Esophagus squamous epithelium (tissue), 5 donors: ENCODE data around the gene ZNF446. TPM values are rescaled to one million over a fixed set of nuclear protein-coding genes. Genes with fewer than 3 reads are reported as not detected.

Source experiments
- DNase-seq: peaks from one replicate; lab custom pipeline; 2025; lab: John Stamatoyannopoulos, UW
- H3K27ac ChIP-seq, 4 donors: fragments of 200-600 bp; sonication (generic); one replicate each; pipeline ENCODE4 v1.5.1; 2016 to 2019; ENCODE audit warnings: mild to moderate bottlenecking in 1 of 4
- H3K27me3 ChIP-seq, 4 donors: fragments of 200-600 bp; sonication (generic); 1 replicate in 3 of 4; 2 replicates in 1 of 4; pipeline versions ENCODE4 v1.5.1 to v1.6.0; 2017 to 2021; ENCODE audit warnings: antibody characterized with exemption in 1 of 4
- H3K36me3 ChIP-seq, 3 donors: fragments of 200-600 bp; sonication (generic); one replicate each; pipeline ENCODE4 v1.5.1; 2016 to 2019
- H3K4me1 ChIP-seq, 3 donors: fragments of 200-600 bp; sonication (generic); one replicate each; pipeline ENCODE4 v1.5.1; 2017 to 2019
- H3K4me3 ChIP-seq, 4 donors: fragments of 200-600 bp; sonication (generic); 1 replicate in 3 of 4; 2 replicates in 1 of 4; pipeline ENCODE4 v1.5.1; 2016 to 2019; ENCODE audit warnings: mild to moderate bottlenecking in 2 of 4, moderate library complexity in 1 of 4
- H3K9me3 ChIP-seq, 3 donors: fragments of 200-600 bp; sonication (generic); one replicate each; pipeline ENCODE4 v1.5.1; 2016 to 2019
- POLR2A ChIP-seq, 4 donors: fragments of 450-650 bp; IDR thresholded peaks; one replicate each; pipeline ENCODE4 v1.6.1; 2017; ENCODE audit warnings: antibody characterized with exemption in 4 of 4, mild to moderate bottlenecking in 4 of 4, moderate library complexity in 3 of 4
- WGBS, 2 donors: methylation state at CpG; one replicate each; pipeline ENCODE4 v1.1.5; 2018; 5-methylcytosine and 5-hydroxymethylcytosine counted together
- intact Hi-C: fragments of 100-400 bp; cut with DNase I; formaldehyde crosslinking; loops from one replicate; pipeline ENCODE4 v1.15.0; 2022
- total RNA-seq, 4 donors: library from RNA; depleted of rRNA; stranded (reverse); fragments of >200 nt; gene quantifications; one replicate each; pipeline ENCODE4 v1.1.0, GENCODE V29; 2016
- TF ChIP-seq, protein P1 (sequence below), 6 experiments: fragments of 450-650 bp in 4 of 6; fragments of 200-600 bp in 2 of 6; sonication (generic) in 2 of 6; IDR thresholded peaks; one replicate each; pipeline ENCODE4 v1.5.1; 2016 to 2019; ENCODE audit warnings: antibody characterized with exemption in 6 of 6, mild to moderate bottlenecking in 4 of 6, moderate library complexity in 4 of 6
- donor health status: DM: yes; HTN: yes; CAD: no.

The ZNF446 gene
- total RNA-seq, 4 donors from 2014 or later: 6.0 to 13.3 (median 12.1) TPM

DNA sequence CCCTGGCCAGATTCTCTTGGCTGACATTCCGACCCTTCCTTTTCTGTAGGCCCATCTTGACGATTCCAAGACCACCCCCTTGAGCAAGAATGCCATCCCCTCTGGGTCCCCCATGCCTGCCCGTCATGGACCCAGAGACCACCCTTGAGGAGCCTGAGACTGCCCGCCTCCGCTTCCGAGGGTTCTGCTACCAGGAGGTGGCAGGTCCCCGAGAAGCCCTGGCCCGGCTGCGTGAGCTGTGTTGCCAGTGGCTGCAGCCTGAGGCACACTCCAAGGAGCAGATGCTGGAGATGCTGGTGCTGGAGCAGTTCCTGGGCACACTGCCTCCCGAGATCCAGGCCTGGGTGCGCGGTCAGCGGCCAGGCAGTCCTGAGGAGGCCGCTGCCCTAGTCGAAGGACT is 978 bp downstream of the ZNF446 start:
- WGBS, 2 donors: 80 to 100% methylated on average over 1 of the region's 15 CpGs
- Histone ChIP-seq H3K27ac (peak overlapping the region in 3 of 4 donors; percentile 90 to 95 (median 91)), H3K27me3 (no peaks in the 10 kb centered on the region), H3K9me3 (no peaks in the 10 kb centered on the region), H3K4me3 (peak overlapping the region in 1 of 4 donors; percentile 78), H3K4me1 (peaks cover 7 to 29% (median 18%) of the 10 kb centered on the region in 3 donors), H3K36me3 (peaks cover 3 to 57% (median 11%) of the 10 kb centered on the region in 3 donors)
- TF ChIP-seq, protein P1, sequence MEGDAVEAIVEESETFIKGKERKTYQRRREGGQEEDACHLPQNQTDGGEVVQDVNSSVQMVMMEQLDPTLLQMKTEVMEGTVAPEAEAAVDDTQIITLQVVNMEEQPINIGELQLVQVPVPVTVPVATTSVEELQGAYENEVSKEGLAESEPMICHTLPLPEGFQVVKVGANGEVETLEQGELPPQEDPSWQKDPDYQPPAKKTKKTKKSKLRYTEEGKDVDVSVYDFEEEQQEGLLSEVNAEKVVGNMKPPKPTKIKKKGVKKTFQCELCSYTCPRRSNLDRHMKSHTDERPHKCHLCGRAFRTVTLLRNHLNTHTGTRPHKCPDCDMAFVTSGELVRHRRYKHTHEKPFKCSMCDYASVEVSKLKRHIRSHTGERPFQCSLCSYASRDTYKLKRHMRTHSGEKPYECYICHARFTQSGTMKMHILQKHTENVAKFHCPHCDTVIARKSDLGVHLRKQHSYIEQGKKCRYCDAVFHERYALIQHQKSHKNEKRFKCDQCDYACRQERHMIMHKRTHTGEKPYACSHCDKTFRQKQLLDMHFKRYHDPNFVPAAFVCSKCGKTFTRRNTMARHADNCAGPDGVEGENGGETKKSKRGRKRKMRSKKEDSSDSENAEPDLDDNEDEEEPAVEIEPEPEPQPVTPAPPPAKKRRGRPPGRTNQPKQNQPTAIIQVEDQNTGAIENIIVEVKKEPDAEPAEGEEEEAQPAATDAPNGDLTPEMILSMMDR (IDR thresholded peaks at IDR 0.05): no peak
- TF ChIP-seq POLR2A (IDR thresholded peaks at IDR 0.05): no peak
- intact Hi-C loops: no loop called here
- no peak for DNase-seq

- H3K4me1 ChIP-seq: peaks cover 7 to 29% (median 18%) of the 10 kb centered on the region in 3 donors
- H3K27ac ChIP-seq: no peak overlapping the region
- intact Hi-C loops: no loop called here
- no peak for DNase-seq
- no peak overlapping the region for H3K4me3 ChIP-seq
- TF ChIP-seq POLR2A (IDR thresholded peaks at IDR 0.05): no peak
- TF ChIP-seq, protein P1 (IDR thresholded peaks at IDR 0.05): no peak
- 80 to 100% methylated on average over 1 of the region's 1 CpG for WGBS, 2 donors
- no peaks in the 10 kb centered on the region for H3K9me3 ChIP-seq
- H3K27me3 ChIP-seq: no peaks in the 10 kb centered on the region
- peaks cover 3 to 50% (median 6%) of the 10 kb centered on the region in 3 donors for H3K36me3 ChIP-seq
Observed at GRCh38 chr19:58477871-58478270, 1.7 kb downstream of the ZNF446 start.

- H3K27me3 ChIP-seq: no peaks in the 10 kb centered on the region
- WGBS, 2 donors: 84 to 90% methylated on average over 4 to 6 of the region's 7 CpGs
- no peak for TF ChIP-seq POLR2A (IDR thresholded peaks at IDR 0.05)
- TF ChIP-seq, protein P1 (IDR thresholded peaks at IDR 0.05): no peak
- no peaks in the 10 kb centered on the region for H3K9me3 ChIP-seq
- intact Hi-C loops: no loop called here
- peaks cover 3 to 40% (median 6%) of the 10 kb centered on the region in 3 donors for H3K36me3 ChIP-seq
- H3K27ac ChIP-seq: no peak overlapping the region
- H3K4me3 ChIP-seq: no peak overlapping the region
- H3K4me1 ChIP-seq: peaks cover 7 to 29% (median 18%) of the 10 kb centered on the region in 3 donors
- DNase-seq: no peak
Observed at GRCh38 chr19:58479303-58479702, 3.2 kb downstream of the ZNF446 start.

- intact Hi-C loops: no loop called here
Observed at GRCh38 chr19:58479736-58480480, 3.8 kb downstream of the ZNF446 start.

GRCh38 chr19:58480481-58480830 is 4.3 kb downstream of the ZNF446 start:
- Histone ChIP-seq H3K9me3 (no peaks in the 10 kb centered on the region), H3K4me1 (peaks cover 7 to 19% (median 11%) of the 10 kb centered on the region in 3 donors), H3K27me3 (no peaks in the 10 kb centered on the region), H3K36me3 (peaks cover 3 to 40% (median 6%) of the 10 kb centered on the region in 3 donors), H3K4me3 (no peak overlapping the region), H3K27ac (no peak overlapping the region)
- WGBS, 2 donors: 94 to 100% methylated on average over 14 to 20 of the region's 20 CpGs
- TF ChIP-seq POLR2A (IDR thresholded peaks at IDR 0.05): no peak
- TF ChIP-seq, protein P1 (IDR thresholded peaks at IDR 0.05): no peak
- no peak for DNase-seq
- intact Hi-C loops: no loop called here

More at GRCh38 chr19:58479736-58480480, 3.8 kb downstream of the ZNF446 start:
- peaks cover 7 to 25% (median 16%) of the 10 kb centered on the region in 3 donors for H3K4me1 ChIP-seq
- no peak for DNase-seq
- H3K27me3 ChIP-seq: no peaks in the 10 kb centered on the region
- H3K4me3 ChIP-seq: no peak overlapping the region
- TF ChIP-seq, protein P1 (IDR thresholded peaks at IDR 0.05): no peak
- TF ChIP-seq POLR2A (IDR thresholded peaks at IDR 0.05): no peak
- no peak overlapping the region for H3K27ac ChIP-seq
- 92 to 100% methylated on average over 1 to 6 of the region's 28 CpGs for WGBS, 2 donors
- H3K9me3 ChIP-seq: no peaks in the 10 kb centered on the region
- peaks cover 3 to 40% (median 6%) of the 10 kb centered on the region in 3 donors for H3K36me3 ChIP-seq
